ENCODE data around the gene RAMP1. TPM values are rescaled to one million over a fixed set of nuclear protein-coding genes. Genes with fewer than 3 reads are reported as not detected.

Gene RAMP1
- total and polyA plus RNA-seq, 4 donors = 3.1 to 129 (median 23.5) TPM

- TF ChIP-seq CTCF (IDR thresholded peaks at IDR 0.05; ENCODE audit: low read depth, low read length, missing input control) (no peak), YY1 (IDR thresholded peaks at IDR 0.05) (no peak)
These were observed 12.9 kb downstream of the RAMP1 start (continued) for GRCh38 chr2:237872178-237872887.

- no peaks in the 10 kb centered on the region for H3K4me1 ChIP-seq (ENCODE audit: control insufficient read depth in 4 of 4, insufficient read depth in 4 of 4, low read length in 3 of 4)
- TF ChIP-seq RXRA (IDR thresholded peaks at IDR 0.05) (no peak), CTCF (IDR thresholded peaks at IDR 0.05; ENCODE audit: low read depth, low read length, missing input control) (no peak), REST (IDR thresholded peaks at IDR 0.05) (no peak), GABPA (IDR thresholded peaks at IDR 0.05 in 1 of 2, conservative IDR thresholded peaks at IDR 0.05 in 1 of 2) (no peak), RAD21 (IDR thresholded peaks at IDR 0.05) (no peak)
- TF ChIP-seq, protein P1, sequence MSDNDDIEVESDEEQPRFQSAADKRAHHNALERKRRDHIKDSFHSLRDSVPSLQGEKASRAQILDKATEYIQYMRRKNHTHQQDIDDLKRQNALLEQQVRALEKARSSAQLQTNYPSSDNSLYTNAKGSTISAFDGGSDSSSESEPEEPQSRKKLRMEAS (IDR thresholded peaks at IDR 0.05) = no peak
- DNase-seq (ENCODE audit: low spot score) = no peak
- no peak overlapping the region for H3K9ac ChIP-seq (ENCODE audit: low read depth in 1 of 2, low read length in 2 of 2)
- 77% methylated on average over 11 of the region's 11 CpGs for WGBS
- no peak overlapping the region for H3K4me3 ChIP-seq (ENCODE audit: low read depth in 1 of 3, low read length in 3 of 3)
- H3K36me3 ChIP-seq (ENCODE audit: control insufficient read depth in 4 of 4, insufficient read depth in 3 of 4, low read depth in 1 of 4, low read length in 3 of 4) = no peaks in the 10 kb centered on the region
- H3K27ac ChIP-seq (ENCODE audit: low read depth in 1 of 2, low read length in 2 of 2) = no peak overlapping the region
- no peaks in the 10 kb centered on the region for H3K27me3 ChIP-seq (ENCODE audit: control insufficient read depth in 4 of 4, insufficient read depth in 4 of 4, low read length in 3 of 4)
- no peaks in the 10 kb centered on the region for H3K9me3 ChIP-seq (ENCODE audit: control insufficient read depth in 4 of 4, low read length in 3 of 4)
These were observed 14.0 kb downstream of the RAMP1 start for GRCh38 chr2:237873421-237873831.

DNA sequence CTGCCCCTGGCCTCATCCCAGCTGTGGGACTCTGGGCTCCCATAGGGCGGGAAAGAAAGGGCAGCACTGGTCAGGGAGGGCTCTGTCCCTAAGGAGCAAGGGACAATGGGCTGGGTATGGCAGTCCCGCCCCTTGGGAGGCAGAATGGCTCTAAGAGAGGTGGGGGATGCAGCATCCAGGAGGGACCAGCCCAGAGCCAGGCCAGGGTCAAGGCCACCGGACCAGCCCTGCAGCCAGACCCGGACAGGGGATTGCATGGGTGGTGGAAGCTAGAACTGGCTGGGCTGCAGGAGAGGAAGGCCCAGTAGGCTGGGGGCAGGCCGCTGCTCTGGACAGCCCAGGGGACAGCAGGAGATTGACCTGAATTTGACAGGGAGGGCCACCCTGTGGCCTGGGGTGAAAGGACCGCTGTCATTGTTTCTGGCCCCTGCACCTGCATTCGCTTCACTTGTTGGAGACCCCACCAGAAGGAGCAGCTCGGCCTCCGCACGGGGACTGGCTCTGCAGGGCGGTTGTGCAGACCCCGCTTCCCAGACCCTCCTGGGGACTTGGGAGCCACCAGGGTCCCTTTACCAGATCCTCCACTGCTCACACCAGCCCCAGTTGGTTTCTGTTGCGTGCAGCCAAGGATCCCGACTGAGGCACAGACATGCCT is 14.6 kb downstream of the RAMP1 start:
- no peaks in the 10 kb centered on the region for H3K9me3 ChIP-seq (ENCODE audit: control insufficient read depth in 4 of 4, low read length in 3 of 4)
- no peak overlapping the region for H3K9ac ChIP-seq (ENCODE audit: low read depth in 1 of 2, low read length in 2 of 2)
- no peak for DNase-seq (ENCODE audit: low spot score)
- H3K36me3 ChIP-seq (ENCODE audit: control insufficient read depth in 4 of 4, insufficient read depth in 3 of 4, low read depth in 1 of 4, low read length in 3 of 4) = no peaks in the 10 kb centered on the region
- H3K27me3 ChIP-seq (ENCODE audit: control insufficient read depth in 4 of 4, insufficient read depth in 4 of 4, low read length in 3 of 4) = no peaks in the 10 kb centered on the region
- no peak overlapping the region for H3K27ac ChIP-seq (ENCODE audit: low read depth in 1 of 2, low read length in 2 of 2)
- H3K4me1 ChIP-seq (ENCODE audit: control insufficient read depth in 4 of 4, insufficient read depth in 4 of 4, low read length in 3 of 4) = no peaks in the 10 kb centered on the region
- WGBS = 94% methylated on average over 14 of the region's 14 CpGs
- no peak overlapping the region for H3K4me3 ChIP-seq (ENCODE audit: low read depth in 1 of 3, low read length in 3 of 3)
- no peak for TF ChIP-seq HNF4A (conservative IDR thresholded peaks at IDR 0.05)
- TF ChIP-seq SP1 (IDR thresholded peaks at IDR 0.05) = no peak
- no peak for TF ChIP-seq REST (IDR thresholded peaks at IDR 0.05)
- TF ChIP-seq FOXA2 (IDR thresholded peaks at IDR 0.05) = no peak
- no peak for TF ChIP-seq GABPA (IDR thresholded peaks at IDR 0.05 in 1 of 2, conservative IDR thresholded peaks at IDR 0.05 in 1 of 2)

All from liver (tissue), 9 donors.